Ascending aorta (tissue), 2 donors: Measurements from ENCODE around the gene TRIM37. TPM values are rescaled to one million over a fixed set of nuclear protein-coding genes. Genes with fewer than 3 reads are reported as not detected.

Experiments used
- DNase-seq, 2 donors: peaks; one replicate each; pipeline ENCODE4 v3.0.0-alpha.2; 2019; ENCODE audit warnings: low spot score in 2 of 2
- H3K27ac ChIP-seq, 2 donors: fragments of 200-600 bp; sonication (generic); one replicate each; pipeline ENCODE4 v1.5.1; 2016 to 2017; ENCODE audit warnings: mild to moderate bottlenecking in 1 of 2
- H3K27me3 ChIP-seq: fragments of 200-600 bp; sonication (generic); one replicate; pipeline ENCODE4 v1.5.1; 2017
- H3K36me3 ChIP-seq, 2 donors: fragments of 200-600 bp; sonication (generic); one replicate each; pipeline ENCODE4 v1.5.1; 2016
- H3K4me1 ChIP-seq, 2 donors: fragments of 200-600 bp; sonication (generic); one replicate each; pipeline ENCODE4 v1.5.1; 2016 to 2017; ENCODE audit warnings: mild to moderate bottlenecking in 1 of 2
- H3K4me3 ChIP-seq, 2 donors: fragments of 200-600 bp; sonication (generic); one replicate each; pipeline ENCODE4 v1.5.1; 2016 to 2017; ENCODE audit warnings: mild to moderate bottlenecking in 1 of 2
- H3K9me3 ChIP-seq, 2 donors: fragments of 200-600 bp; sonication (generic); one replicate each; pipeline ENCODE4 v1.5.1; 2016
- intact Hi-C: fragments of 100-400 bp; cut with DNase I; formaldehyde crosslinking; loops from one replicate; pipeline ENCODE4 v1.15.1; 2023
- total RNA-seq: library from RNA; depleted of rRNA; stranded (reverse); fragments of >200 nt; gene quantifications from one replicate; pipeline ENCODE4 v1.1.0, GENCODE V29; 2016
- TF ChIP-seq, protein P1 (sequence below), 3 experiments: fragments of 200-600 bp in 2 of 3; fragments of 450-650 bp in 1 of 3; sonication (generic) in 2 of 3; IDR thresholded peaks; one replicate each; pipeline ENCODE4 v1.5.1; 2016 to 2019; ENCODE audit warnings: antibody characterized with exemption in 3 of 3, mild to moderate bottlenecking in 1 of 3, moderate library complexity in 1 of 3

The TRIM37 gene
- total RNA-seq, 1 donor from 2014 or later = 15.0 TPM

DNA sequence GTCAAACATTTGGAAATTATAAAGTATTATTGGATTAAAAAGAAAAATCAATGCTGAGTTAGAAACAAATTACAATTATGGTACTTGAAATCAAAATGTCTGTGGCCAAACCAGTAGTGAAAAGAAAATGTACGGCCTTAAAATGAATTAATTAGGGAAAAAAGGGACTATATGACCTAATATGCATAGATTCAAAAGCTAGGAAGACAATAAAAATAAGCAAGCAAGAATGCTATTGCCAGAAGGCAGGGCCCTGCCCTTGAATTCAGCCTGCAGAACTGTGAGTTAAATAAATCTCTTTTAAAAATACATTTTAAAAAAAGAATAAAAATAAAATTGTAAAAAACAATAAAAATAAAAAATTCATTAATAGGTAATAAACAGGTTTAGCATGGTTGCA, 88.7 kb downstream of the TRIM37 start:
- intact Hi-C loops = no loop called here
- peaks cover 12 to 13% of the 10 kb centered on the region in 2 donors for H3K36me3 ChIP-seq

DNA sequence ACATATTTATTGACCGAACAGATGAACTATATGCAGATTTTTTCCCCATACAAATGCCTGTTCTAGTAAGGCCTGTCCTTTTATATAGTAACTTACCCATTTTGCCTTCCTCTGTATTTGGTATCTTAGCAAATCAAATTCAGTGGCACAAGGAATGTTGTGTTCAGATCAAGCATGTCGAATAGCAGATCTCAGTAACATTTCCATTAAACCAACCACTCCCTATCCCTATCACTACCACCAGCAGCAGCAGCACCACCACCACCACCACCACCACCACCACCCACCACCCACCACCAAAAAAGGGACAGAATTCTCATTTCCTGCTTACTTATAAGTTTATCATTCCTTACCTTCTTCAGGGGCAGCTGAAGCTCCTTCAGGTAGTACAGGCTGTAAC, 94.7 kb downstream of the TRIM37 start:
- DNase-seq = no peak
- intact Hi-C loops = no loop called here
- no peaks in the 10 kb centered on the region for H3K9me3 ChIP-seq
- no peaks in the 10 kb centered on the region for H3K27me3 ChIP-seq
- no peak overlapping the region for H3K4me3 ChIP-seq
- H3K27ac ChIP-seq = no peak overlapping the region
- H3K36me3 ChIP-seq = peaks cover 22 to 36% of the 10 kb centered on the region in 2 donors
- H3K4me1 ChIP-seq = no peaks in the 10 kb centered on the region
- TF ChIP-seq, protein P1, sequence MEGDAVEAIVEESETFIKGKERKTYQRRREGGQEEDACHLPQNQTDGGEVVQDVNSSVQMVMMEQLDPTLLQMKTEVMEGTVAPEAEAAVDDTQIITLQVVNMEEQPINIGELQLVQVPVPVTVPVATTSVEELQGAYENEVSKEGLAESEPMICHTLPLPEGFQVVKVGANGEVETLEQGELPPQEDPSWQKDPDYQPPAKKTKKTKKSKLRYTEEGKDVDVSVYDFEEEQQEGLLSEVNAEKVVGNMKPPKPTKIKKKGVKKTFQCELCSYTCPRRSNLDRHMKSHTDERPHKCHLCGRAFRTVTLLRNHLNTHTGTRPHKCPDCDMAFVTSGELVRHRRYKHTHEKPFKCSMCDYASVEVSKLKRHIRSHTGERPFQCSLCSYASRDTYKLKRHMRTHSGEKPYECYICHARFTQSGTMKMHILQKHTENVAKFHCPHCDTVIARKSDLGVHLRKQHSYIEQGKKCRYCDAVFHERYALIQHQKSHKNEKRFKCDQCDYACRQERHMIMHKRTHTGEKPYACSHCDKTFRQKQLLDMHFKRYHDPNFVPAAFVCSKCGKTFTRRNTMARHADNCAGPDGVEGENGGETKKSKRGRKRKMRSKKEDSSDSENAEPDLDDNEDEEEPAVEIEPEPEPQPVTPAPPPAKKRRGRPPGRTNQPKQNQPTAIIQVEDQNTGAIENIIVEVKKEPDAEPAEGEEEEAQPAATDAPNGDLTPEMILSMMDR (IDR thresholded peaks at IDR 0.05) = no peak

More for the DNA sequence above, 88.7 kb downstream of the TRIM37 start:
- no peaks in the 10 kb centered on the region for H3K9me3 ChIP-seq
- DNase-seq = no peak
- TF ChIP-seq, protein P1 (IDR thresholded peaks at IDR 0.05) = no peak
- no peaks in the 10 kb centered on the region for H3K4me1 ChIP-seq
- no peak overlapping the region for H3K27ac ChIP-seq
- H3K4me3 ChIP-seq = no peak overlapping the region
- no peaks in the 10 kb centered on the region for H3K27me3 ChIP-seq

DNA sequence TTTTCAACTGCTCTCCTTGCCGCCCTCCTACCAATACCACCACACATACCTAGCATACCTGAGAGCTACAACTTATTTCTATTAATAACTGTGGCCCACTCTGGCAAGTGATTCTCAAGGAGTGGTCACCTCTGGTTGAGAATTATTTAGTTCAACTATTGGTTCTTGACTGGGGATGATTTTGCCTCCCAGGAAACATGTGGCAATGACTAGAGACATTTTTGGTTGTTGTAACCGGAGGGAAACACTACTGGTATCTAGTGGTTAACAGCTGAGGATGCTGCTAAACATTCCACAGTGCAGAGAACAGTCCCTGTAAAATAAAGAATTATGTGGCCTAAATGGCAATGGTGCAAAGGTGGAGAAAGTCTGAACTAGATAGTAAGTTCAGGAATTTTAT, 96.7 kb downstream of the TRIM37 start:
- TF ChIP-seq, protein P1 (IDR thresholded peaks at IDR 0.05) = no peak
- no peak overlapping the region for H3K4me3 ChIP-seq
- intact Hi-C loops = no loop called here
- H3K27me3 ChIP-seq = no peaks in the 10 kb centered on the region
- peaks cover 10 to 28% of the 10 kb centered on the region in 2 donors for H3K36me3 ChIP-seq
- H3K4me1 ChIP-seq = no peaks in the 10 kb centered on the region
- no peaks in the 10 kb centered on the region for H3K9me3 ChIP-seq
- no peak overlapping the region for H3K27ac ChIP-seq
- DNase-seq = no peak

DNA sequence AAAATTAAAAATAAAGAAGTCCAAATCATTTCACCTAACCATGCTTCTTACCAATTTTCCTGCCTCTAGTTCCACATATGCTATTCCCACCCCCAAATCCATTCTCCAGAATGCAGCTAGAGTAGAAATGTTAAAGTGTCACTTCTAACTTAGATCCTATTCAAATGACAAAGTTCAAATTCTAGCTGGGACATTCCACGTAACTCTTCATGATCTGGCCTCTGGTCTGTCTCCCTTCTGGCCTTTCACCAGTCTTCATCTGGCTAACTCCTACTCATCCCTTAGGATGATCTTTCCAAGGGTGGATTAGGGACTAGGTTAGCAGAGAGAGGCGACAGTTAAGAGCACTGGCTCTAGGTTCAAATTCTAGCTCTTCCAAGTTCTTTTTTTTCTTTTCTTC, 97.9 kb downstream of the TRIM37 start:
- intact Hi-C loops = no loop called here
- no peaks in the 10 kb centered on the region for H3K9me3 ChIP-seq
- H3K4me1 ChIP-seq = no peaks in the 10 kb centered on the region
- no peak overlapping the region for H3K4me3 ChIP-seq
- H3K27ac ChIP-seq = no peak overlapping the region
- no peak for DNase-seq
- TF ChIP-seq, protein P1 (IDR thresholded peaks at IDR 0.05) = no peak
- H3K36me3 ChIP-seq = peaks cover 10 to 23% of the 10 kb centered on the region in 2 donors
- no peaks in the 10 kb centered on the region for H3K27me3 ChIP-seq

DNA sequence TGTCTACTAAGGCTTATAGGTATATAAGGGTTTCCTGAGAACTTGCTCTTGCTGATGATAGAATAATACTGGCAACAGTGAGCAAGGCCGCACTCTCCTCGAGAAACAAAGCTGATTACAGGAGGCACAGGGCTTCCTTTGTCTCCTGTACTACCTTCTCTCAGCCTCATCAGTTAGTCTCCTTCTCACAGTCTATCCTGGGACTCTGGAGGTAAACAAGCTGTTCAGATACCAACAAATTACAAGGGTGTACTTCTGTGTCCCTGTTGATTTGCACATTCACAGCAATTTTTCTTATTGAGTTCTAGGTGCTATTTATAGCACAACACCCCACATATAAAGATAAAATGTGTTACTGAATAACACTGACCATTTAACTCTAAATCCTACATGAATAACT, 98.7 kb downstream of the TRIM37 start:
- H3K4me1 ChIP-seq = no peaks in the 10 kb centered on the region
- H3K27ac ChIP-seq = no peak overlapping the region
- H3K9me3 ChIP-seq = no peaks in the 10 kb centered on the region
- no peak for DNase-seq
- H3K4me3 ChIP-seq = no peak overlapping the region
- peaks cover 10 to 23% of the 10 kb centered on the region in 2 donors for H3K36me3 ChIP-seq
- H3K27me3 ChIP-seq = no peaks in the 10 kb centered on the region
- intact Hi-C loops = no loop called here
- TF ChIP-seq, protein P1 (IDR thresholded peaks at IDR 0.05) = no peak
